ENCODE results near the gene ROBO1. TPM values are rescaled to one million over a fixed set of nuclear protein-coding genes. Genes with fewer than 3 reads are reported as not detected.
A peak's percentile ranks its signal among the peaks of the same experiment; 100 is the strongest.

The ROBO1 gene
- total RNA-seq, 8 experiments from 2014 or later, result 45.0 to 147 (median 67.8) TPM

DNA sequence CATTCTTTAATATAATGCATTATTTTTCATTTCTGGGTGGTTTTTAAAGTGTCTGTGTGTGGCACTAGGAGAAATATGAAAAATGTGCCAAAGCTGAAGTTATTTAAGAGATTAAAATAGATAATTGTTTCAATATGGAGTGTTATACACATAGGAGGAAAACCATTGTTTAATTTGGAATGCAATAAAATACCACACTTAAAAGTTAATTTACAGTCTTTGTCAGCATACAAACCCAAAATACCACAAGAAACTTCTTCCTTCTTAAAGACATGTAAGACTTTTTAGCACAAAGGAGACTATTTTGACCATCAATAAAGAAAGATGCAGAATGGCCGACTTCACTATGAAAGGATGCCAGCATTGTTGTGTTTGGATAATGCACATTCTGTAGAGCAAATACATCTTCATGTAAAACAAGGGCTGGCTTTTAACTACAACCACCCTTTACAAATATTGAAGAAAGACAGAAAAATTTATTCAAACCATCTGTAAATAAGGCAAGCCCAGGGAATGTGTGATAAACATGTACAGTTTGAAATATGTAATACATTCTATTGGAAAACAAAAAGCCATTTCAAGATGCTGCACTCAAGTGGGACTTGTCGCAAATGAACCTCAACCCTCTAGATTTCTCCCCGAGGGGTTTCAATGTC, 1146.6 kb downstream of the ROBO1 start:
- 20 to 100% (median 86%) methylated on average over 1 to 3 of the region's 3 CpGs; no CpG with 5 or more reads in 1 of the 10 experiments for WGBS, 10 experiments

DNA sequence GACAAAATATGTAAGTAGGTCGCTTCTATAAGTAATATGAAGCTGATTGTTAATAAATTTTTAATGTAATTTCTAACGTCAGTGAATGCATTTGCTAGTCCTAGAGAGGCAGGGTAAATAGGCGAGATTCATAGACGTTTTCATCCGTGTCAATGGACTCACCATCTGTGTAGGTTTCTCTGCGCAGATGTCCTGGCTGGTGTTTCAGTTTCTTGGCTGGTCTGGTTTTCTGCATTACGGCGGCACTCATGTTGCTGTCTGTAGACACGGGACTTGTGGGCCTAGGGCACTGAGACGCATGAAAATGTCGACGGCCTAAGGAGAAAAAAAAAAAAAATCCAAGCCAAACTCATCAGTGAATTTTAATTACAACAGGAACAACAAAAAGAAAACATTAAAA, 1153.3 kb downstream of the ROBO1 start:
- WGBS, 10 experiments, result 73 to 100% (median 93%) methylated on average over 1 to 12 of the region's 12 CpGs
- Histone ChIP-seq H3K27ac (no peak overlapping the region), H3K4me1 (replicated peaks in 1 of 2) (peaks cover 0 to 16% of the 10 kb centered on the region in 2 donors), H3K4me3 (no peak overlapping the region)
- ATAC-seq (replicated peaks in 6 of 8), result no peak
- in situ Hi-C loops (cut with MboI; ENCODE audit: low pct_unique_long_range_greater_than_20kb in 2 of 9, low sequenced_read_pairs in 9 of 9, unreplicated experiment in 9 of 9), result no loop called here

More for the DNA sequence above, 1146.6 kb downstream of the ROBO1 start:
- H3K27ac ChIP-seq, result no peak overlapping the region
- in situ Hi-C loops (cut with MboI; ENCODE audit: low pct_unique_long_range_greater_than_20kb in 2 of 9, low sequenced_read_pairs in 9 of 9, unreplicated experiment in 9 of 9), result no loop called here
- H3K4me1 ChIP-seq (replicated peaks in 1 of 2), result no peaks in the 10 kb centered on the region
- peak in 1 of 8 experiments; percentile 97 for ATAC-seq (replicated peaks in 6 of 8)
- no peak overlapping the region for H3K4me3 ChIP-seq

DNA sequence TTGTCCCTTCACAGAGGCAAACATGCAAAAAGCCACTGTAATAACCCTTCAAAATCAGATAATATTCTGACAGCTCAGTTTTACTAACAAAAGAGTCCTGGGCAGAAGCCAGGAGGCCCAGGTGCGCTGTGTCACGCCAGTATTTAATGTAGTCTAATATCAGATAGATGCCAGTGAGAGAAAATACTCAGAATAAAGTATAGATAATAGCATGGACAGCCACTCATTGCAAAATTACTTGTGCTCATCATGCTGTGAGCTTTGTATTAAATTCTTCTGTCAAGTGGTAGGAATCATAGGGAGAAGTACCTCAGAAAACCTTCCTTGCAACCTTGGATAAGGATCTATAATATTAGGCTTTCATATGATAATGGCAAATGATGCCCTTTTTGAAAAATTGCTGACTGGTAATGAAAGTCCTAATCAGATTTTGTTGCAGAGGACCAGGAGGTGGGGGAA, 1154.3 kb downstream of the ROBO1 start:
- in situ Hi-C loops (cut with MboI; ENCODE audit: low pct_unique_long_range_greater_than_20kb in 2 of 9, low sequenced_read_pairs in 9 of 9, unreplicated experiment in 9 of 9), result no loop called here
- Histone ChIP-seq H3K4me1 (replicated peaks in 1 of 2) (peaks cover 0 to 16% of the 10 kb centered on the region in 2 donors), H3K27ac (no peak overlapping the region), H3K4me3 (no peak overlapping the region)
- 89 to 100% (median 100%) methylated on average over 1 to 2 of the region's 2 CpGs; no CpG with 5 or more reads in 3 of the 10 experiments for WGBS, 10 experiments
- ATAC-seq (replicated peaks in 6 of 8), result peak in 1 of 8 experiments; percentile 29

DNA sequence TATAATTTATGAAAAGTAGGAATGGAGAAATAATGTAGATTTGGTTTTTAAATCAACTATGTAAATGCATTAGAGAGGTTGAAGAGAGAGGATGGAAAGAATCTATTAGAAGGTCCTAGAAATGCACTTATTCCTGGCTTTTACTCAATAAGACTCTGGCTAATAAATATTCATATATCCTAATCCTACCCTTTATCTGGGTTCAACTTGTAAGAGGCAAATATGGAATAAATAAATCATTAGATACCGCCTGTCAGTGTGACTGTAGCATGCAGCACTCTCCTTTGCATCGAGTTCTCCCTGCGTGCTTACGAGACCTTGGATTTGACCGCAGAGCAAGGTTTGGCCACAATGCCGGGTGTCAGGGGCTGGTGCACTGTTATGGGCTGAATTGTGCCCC, 1156.5 kb downstream of the ROBO1 start:
- Histone ChIP-seq H3K27ac (no peak overlapping the region), H3K4me1 (replicated peaks in 1 of 2) (peaks cover 0 to 16% of the 10 kb centered on the region in 2 donors), H3K4me3 (no peak overlapping the region)
- peak in 2 of 8 experiments; percentile 65 to 85 for ATAC-seq (replicated peaks in 6 of 8)
- 65 to 98% (median 91%) methylated on average over 3 to 6 of the region's 6 CpGs; no CpG with 5 or more reads in 2 of the 10 experiments for WGBS, 10 experiments
- in situ Hi-C loops (cut with MboI; ENCODE audit: low pct_unique_long_range_greater_than_20kb in 2 of 9, low sequenced_read_pairs in 9 of 9, unreplicated experiment in 9 of 9), result no loop called here

DNA sequence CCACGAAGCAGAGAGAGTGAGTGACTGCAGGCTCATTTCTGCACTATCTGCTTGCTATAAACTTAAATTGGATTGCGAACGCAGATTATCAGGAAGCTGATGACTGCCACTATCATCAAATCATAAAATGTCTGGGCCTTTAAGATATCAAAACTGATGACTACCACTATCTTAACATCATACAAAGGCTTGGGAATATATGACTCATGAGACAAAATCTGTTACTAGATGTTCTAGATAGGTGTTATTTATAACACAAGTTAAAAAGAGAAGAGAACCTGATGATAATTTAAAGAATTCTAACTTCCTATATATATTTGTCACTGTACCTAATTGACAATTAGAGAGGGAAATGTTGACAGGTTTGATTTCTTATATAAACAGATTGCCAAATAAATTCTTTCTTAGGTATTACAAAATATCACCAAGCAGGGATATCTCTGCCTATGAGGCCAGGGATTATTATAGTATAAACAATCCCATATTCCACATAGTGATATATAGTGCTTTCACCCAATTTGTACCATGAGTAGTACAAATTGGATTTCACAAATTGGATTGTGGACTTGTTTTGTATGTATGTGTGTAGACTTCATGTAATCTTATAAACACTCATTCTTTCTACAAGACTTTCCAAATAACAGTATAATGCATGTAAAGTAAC, 1157.2 kb downstream of the ROBO1 start:
- H3K27ac ChIP-seq, result no peak overlapping the region
- WGBS, 10 experiments, result 17 to 88% (median 62%) methylated on average over 1 to 3 of the region's 3 CpGs; no CpG with 5 or more reads in 1 of the 10 experiments
- in situ Hi-C loops (cut with MboI; ENCODE audit: low pct_unique_long_range_greater_than_20kb in 2 of 9, low sequenced_read_pairs in 9 of 9, unreplicated experiment in 9 of 9), result no loop called here

DNA sequence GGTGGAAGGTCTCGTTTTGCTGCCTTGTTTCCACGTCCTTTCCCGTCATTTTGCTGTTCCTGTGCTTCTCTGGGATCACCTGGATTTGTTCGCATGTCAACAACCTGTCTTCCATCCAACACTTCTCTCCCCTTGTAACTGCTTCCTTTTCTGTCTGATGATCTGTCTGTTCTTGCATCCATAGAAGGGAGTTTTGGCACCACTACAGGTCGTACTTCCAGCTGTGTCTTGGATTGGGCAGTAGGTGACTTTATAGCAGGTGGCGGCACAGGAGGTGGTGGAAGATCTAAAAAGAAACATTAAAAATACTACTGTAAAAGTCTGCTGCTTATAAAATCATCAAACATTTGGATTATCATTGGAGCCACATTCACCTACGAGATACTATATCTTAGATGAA, 1161.0 kb downstream of the ROBO1 start:
- no peak for ATAC-seq (replicated peaks in 6 of 8)
- WGBS, 10 experiments, result 83 to 100% (median 96%) methylated on average over 1 to 7 of the region's 7 CpGs; no CpG with 5 or more reads in 1 of the 10 experiments
- Histone ChIP-seq H3K27ac (no peak overlapping the region), H3K4me3 (no peak overlapping the region), H3K4me1 (replicated peaks in 1 of 2) (no peaks in the 10 kb centered on the region)
- in situ Hi-C loops (cut with MboI; ENCODE audit: low pct_unique_long_range_greater_than_20kb in 2 of 9, low sequenced_read_pairs in 9 of 9, unreplicated experiment in 9 of 9), result no loop called here

More for the DNA sequence above, 1157.2 kb downstream of the ROBO1 start:
- Histone ChIP-seq H3K4me1 (replicated peaks in 1 of 2) (peaks cover 0 to 16% of the 10 kb centered on the region in 2 donors), H3K4me3 (no peak overlapping the region)
- no peak for ATAC-seq (replicated peaks in 6 of 8)

DNA sequence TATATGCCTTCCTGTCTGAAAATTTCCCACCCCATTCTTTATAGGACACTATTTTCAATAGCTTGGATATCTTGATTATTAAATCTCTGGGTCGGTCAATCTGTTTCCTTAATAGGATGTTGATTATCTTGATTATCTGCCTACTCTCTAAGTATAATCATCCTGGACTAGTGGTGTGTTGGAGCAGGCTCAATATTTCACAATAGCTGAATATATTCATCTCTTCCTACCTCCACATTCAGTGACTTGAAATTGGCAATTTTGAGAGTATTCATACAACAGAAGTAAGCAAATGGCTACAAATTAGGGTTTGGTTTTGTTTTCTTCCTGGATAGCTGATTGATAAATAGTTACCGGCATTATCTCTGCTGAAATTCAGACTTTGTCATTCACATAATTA, 1162.6 kb downstream of the ROBO1 start:
- no peak overlapping the region for H3K27ac ChIP-seq
- no peaks in the 10 kb centered on the region for H3K4me1 ChIP-seq (replicated peaks in 1 of 2)
- in situ Hi-C loops (cut with MboI; ENCODE audit: low pct_unique_long_range_greater_than_20kb in 2 of 9, low sequenced_read_pairs in 9 of 9, unreplicated experiment in 9 of 9), result no loop called here
- H3K4me3 ChIP-seq, result no peak overlapping the region
- 86 to 100% (median 100%) methylated on average over 1 to 2 of the region's 2 CpGs; no CpG with 5 or more reads in 1 of the 10 experiments for WGBS, 10 experiments
- ATAC-seq (replicated peaks in 6 of 8), result no peak

DNA sequence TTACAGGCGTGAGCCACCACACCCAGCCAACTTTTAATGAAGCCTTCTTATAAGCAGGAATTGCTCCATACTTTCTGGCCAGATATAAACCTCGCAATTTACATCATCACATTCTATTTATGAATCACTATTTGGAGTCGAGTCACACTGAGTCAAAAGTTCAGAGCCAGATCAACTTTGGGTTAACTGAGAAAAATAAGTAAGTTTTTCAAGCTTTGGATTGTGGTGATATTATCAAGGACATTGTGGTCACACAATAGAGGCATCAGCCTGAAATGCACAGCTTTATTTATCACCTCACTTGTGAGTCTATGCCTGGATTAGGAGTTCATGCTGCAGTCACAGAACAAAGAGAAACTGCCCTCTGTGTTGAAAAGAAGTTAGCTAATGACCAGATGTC, 1163.5 kb downstream of the ROBO1 start:
- Histone ChIP-seq H3K4me1 (replicated peaks in 1 of 2) (no peaks in the 10 kb centered on the region), H3K27ac (no peak overlapping the region), H3K4me3 (no peak overlapping the region)
- in situ Hi-C loops (cut with MboI; ENCODE audit: low pct_unique_long_range_greater_than_20kb in 2 of 9, low sequenced_read_pairs in 9 of 9, unreplicated experiment in 9 of 9), result no loop called here
- peak in 6 of 8 experiments; percentile 36 to 77 (median 54) for ATAC-seq (replicated peaks in 6 of 8)
- WGBS, 10 experiments, result 20 to 83% (median 53%) methylated on average over 1 to 3 of the region's 3 CpGs; no CpG with 5 or more reads in 5 of the 10 experiments

DNA sequence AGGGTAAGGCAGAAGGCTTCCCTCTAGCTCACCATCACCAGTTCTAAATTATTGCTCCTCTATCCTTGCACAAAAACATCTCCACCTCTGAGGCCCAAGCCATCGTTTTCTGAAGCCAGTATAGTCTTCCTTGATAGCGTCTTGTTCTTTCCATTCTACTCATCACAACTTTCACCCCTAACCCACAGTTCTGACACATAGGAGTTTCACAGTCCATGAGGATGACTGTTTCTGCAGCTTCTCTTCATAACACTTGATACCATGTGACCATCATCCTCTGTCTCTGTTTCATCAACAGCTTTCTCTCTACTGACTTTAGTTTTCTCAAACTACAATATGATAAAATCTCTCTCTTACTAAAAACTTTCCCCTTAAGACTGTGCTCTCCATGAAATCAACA, 1166.5 kb downstream of the ROBO1 start:
- in situ Hi-C loops (cut with MboI; ENCODE audit: low pct_unique_long_range_greater_than_20kb in 2 of 9, low sequenced_read_pairs in 9 of 9, unreplicated experiment in 9 of 9), result no loop called here
- WGBS, 10 experiments, result 68 to 100% (median 93%) methylated on average over 1 to 2 of the region's 2 CpGs; no CpG with 5 or more reads in 1 of the 10 experiments

DNA sequence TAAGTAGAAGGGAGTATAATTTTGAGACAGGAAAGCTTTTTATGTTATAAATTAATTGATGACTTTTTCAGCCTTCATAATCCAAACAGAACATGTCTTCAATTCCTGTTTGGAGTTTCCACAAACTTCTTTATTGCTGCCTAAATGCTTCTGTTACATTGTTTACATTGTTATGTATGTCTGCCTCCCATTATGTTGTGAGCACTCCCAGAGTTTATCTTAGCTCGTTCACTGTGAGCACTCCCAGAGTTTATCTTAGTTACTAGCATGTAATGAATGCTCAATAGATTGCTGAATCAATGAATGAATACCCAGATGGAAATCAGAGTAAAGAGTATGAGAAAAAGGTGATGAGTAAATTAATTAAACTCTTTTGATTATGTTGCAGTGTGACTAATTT, 1178.0 kb downstream of the ROBO1 start:
- Histone ChIP-seq H3K27ac (no peak overlapping the region), H3K4me3 (no peak overlapping the region), H3K4me1 (replicated peaks in 1 of 2) (peaks cover 5 to 10% of the 10 kb centered on the region in 2 donors)
- peak in 1 of 8 experiments; percentile 56 for ATAC-seq (replicated peaks in 6 of 8)
- 0 to 53% (median 10%) methylated on average over 1 of the region's 1 CpG; no CpG with 5 or more reads in 4 of the 10 experiments for WGBS, 10 experiments
- in situ Hi-C loops (cut with MboI; ENCODE audit: low pct_unique_long_range_greater_than_20kb in 2 of 9, low sequenced_read_pairs in 9 of 9, unreplicated experiment in 9 of 9), result no loop called here

More for the DNA sequence above, 1166.5 kb downstream of the ROBO1 start:
- Histone ChIP-seq H3K4me3 (no peak overlapping the region), H3K4me1 (replicated peaks in 1 of 2) (no peaks in the 10 kb centered on the region), H3K27ac (no peak overlapping the region)
- ATAC-seq (replicated peaks in 6 of 8), result no peak

DNA sequence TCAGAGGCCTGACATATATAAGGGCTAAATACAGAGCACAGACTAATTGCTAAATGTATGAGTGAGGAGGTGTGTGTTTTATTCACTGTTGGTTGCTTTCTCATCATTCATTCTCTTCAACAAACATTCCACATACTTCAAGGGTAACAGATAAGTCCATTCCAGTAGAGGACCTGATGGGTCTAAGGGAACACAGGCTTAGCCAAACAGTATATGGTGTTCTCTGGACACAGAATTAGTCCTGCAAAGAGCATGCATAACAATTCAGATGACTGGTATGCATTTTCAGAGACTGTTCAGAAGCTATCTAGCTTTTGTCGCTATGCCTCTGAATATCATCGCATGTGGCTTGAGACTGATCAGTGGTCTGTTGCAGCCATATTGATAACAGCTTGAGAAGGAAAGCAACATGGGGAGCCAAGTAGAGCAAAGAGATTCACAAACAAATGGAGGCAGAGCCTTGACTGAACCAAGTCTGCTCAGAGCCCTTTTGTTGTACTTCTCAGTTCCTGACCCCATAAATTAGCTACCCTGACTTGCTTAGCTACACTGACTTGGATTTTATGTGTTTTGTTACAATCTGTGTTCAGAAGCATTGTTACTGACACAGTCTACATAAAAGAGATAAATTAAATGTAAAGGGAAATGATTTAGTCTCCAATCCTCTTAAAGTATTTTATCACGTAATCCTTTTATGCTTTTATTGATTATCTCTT, 1178.7 kb downstream of the ROBO1 start:
- no peak overlapping the region for H3K27ac ChIP-seq

DNA sequence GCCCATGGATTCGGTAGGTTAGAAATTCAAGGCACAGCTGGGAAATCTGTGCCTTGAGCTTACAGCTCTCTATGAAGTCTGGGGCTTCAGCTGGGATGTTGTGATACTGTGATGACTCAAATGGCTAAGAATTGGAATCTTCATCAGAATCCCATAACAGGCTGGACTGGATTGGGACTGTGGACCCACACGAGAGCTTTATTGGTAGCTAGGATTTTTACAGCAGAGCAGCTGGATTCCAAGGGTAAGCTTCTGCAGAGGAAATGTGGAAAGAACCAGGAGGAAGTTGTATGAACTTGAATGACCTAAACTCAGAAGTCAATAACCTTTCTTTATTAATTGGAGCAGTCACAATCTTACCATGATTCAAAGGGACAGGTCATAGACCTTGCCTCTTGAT, 1187.1 kb downstream of the ROBO1 start:
- ATAC-seq (replicated peaks in 6 of 8), result peak in 2 of 8 experiments; percentile 75 to 76
- in situ Hi-C loops (cut with MboI; ENCODE audit: low pct_unique_long_range_greater_than_20kb in 2 of 9, low sequenced_read_pairs in 9 of 9, unreplicated experiment in 9 of 9), result no loop called here
- Histone ChIP-seq H3K27ac (no peak overlapping the region), H3K4me3 (no peak overlapping the region), H3K4me1 (replicated peaks in 1 of 2) (no peaks in the 10 kb centered on the region)
- WGBS, 10 experiments, result 6 to 100% (median 73%) methylated on average over 1 to 2 of the region's 2 CpGs; no CpG with 5 or more reads in 2 of the 10 experiments

More for the DNA sequence above, 1178.7 kb downstream of the ROBO1 start:
- H3K4me3 ChIP-seq, result no peak overlapping the region
- peak in 7 of 8 experiments; percentile 18 to 63 (median 58) for ATAC-seq (replicated peaks in 6 of 8)
- peaks cover 5 to 10% of the 10 kb centered on the region in 2 donors for H3K4me1 ChIP-seq (replicated peaks in 1 of 2)
- 14 to 95% (median 60%) methylated on average over 1 to 3 of the region's 3 CpGs; no CpG with 5 or more reads in 1 of the 10 experiments for WGBS, 10 experiments
- in situ Hi-C loops (cut with MboI; ENCODE audit: low pct_unique_long_range_greater_than_20kb in 2 of 9, low sequenced_read_pairs in 9 of 9, unreplicated experiment in 9 of 9), result no loop called here

DNA sequence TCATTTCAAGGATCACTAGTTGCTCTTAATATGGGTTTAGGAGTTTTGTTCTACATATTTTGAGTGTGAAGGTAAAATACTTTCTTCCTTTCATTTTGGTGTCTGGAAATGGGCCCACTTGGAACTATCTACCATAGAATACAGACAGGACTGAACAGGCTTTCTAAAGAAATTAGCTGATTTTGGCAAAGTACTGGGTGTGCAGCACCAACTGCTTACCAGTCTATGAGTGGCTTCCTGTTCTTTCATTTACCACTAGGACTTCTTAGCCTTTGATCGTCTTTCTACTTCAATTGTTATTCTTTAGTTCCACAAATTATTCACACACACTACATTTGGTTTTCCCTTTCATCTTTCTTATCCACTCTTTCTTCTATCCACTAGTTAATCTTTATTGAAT, 1196.3 kb downstream of the ROBO1 start:
- Histone ChIP-seq H3K4me1 (replicated peaks in 1 of 2) (no peaks in the 10 kb centered on the region), H3K4me3 (no peak overlapping the region), H3K27ac (no peak overlapping the region)
- WGBS, 10 experiments, result 0 to 100% (median 80%) methylated on average over 1 of the region's 1 CpG; no CpG with 5 or more reads in 1 of the 10 experiments
- ATAC-seq (replicated peaks in 6 of 8), result no peak
- in situ Hi-C loops (cut with MboI; ENCODE audit: low pct_unique_long_range_greater_than_20kb in 2 of 9, low sequenced_read_pairs in 9 of 9, unreplicated experiment in 9 of 9), result no loop called here
